A673 (cell line): Measurements from ENCODE around the gene LEFTY2. TPM values are rescaled to one million over a fixed set of nuclear protein-coding genes. Genes with fewer than 3 reads are reported as not detected.

Source experiments
- BruUV-seq: library from RNA; stranded (reverse); fragments of 400-500 nt; replicated peaks from 2 replicates; lab custom pipeline; 2021; lab: Mats Ljungman, UMichigan
- CTCF ChIA-PET: fragments of 300-600 bp; sonication (Branson Sonifier 250); formaldehyde crosslinking; loops from one replicate; lab custom pipeline; 2022; ENCODE audit warnings: antibody characterized with exemption; lab: Charles Lee
- POLR2A ChIA-PET: fragments of 300-600 bp; sonication (Branson Sonifier 250); formaldehyde crosslinking; loops from one replicate; lab custom pipeline; 2022; ENCODE audit warnings: antibody characterized with exemption; ENCODE audit not compliant: low non-redundant PET; lab: Charles Lee
- DNase-seq: peaks from one replicate; pipeline ENCODE4 v3.0.0-alpha.2; 2015; ENCODE audit warnings: low spot score
- H3K27ac ChIP-seq: fragments of 200-600 bp; sonication (generic); 2 replicates; pipeline ENCODE4 v1.5.1; 2016; ENCODE audit warnings: mixed run types, low read depth, mild to moderate bottlenecking, mixed read lengths, antibody characterized with exemption, low read length; ENCODE audit not compliant: poor library complexity, severe bottlenecking
- H3K27me3 ChIP-seq: fragments of 200-600 bp; sonication (generic); replicated peaks from 2 replicates; pipeline ENCODE4 v1.6.1; 2017; ENCODE audit warnings: mixed run types, low read depth, mild to moderate bottlenecking, mixed read lengths, antibody characterized with exemption, low read length; ENCODE audit not compliant: insufficient read depth, poor library complexity
- H3K36me3 ChIP-seq: fragments of 200-600 bp; sonication (generic); 2 replicates; pipeline ENCODE4 v1.6.1; 2016; ENCODE audit warnings: mixed run types, mild to moderate bottlenecking, mixed read lengths, antibody characterized with exemption, low read length; ENCODE audit not compliant: insufficient read depth, poor library complexity, severe bottlenecking
- H3K4me1 ChIP-seq: fragments of 200-600 bp; sonication (generic); 2 replicates; pipeline ENCODE4 v1.6.1; 2017; ENCODE audit warnings: mixed run types, mild to moderate bottlenecking, mixed read lengths, antibody characterized with exemption, low read length; ENCODE audit not compliant: insufficient read depth, poor library complexity, severe bottlenecking
- H3K4me3 ChIP-seq: fragments of 200-600 bp; sonication (generic); 2 replicates; pipeline ENCODE4 v1.5.1; 2016; ENCODE audit warnings: low read depth, mixed run types, mild to moderate bottlenecking, mixed read lengths, low read length; ENCODE audit not compliant: poor library complexity, severe bottlenecking
- H3K9me3 ChIP-seq: fragments of 200-600 bp; sonication (generic); 2 replicates; pipeline ENCODE4 v1.6.1; 2016; ENCODE audit warnings: mixed run types, low read depth, mild to moderate bottlenecking, mixed read lengths, antibody characterized with exemption, low read length; ENCODE audit not compliant: poor library complexity, severe bottlenecking
- CTCF ChIP-seq: fragments of 300-800, 200-600 bp; sonication (generic); conservative IDR thresholded peaks from 2 replicates; pipeline ENCODE4 v1.5.1; 2017; ENCODE audit warnings: low read depth, mild to moderate bottlenecking, antibody characterized with exemption, low read length, moderate library complexity, mixed read lengths
- EZH2 ChIP-seq: fragments of 200-600 bp; sonication (generic); IDR thresholded peaks from 2 replicates; pipeline ENCODE4 v1.6.1; 2017; ENCODE audit warnings: borderline replicate concordance, low read depth, mild to moderate bottlenecking, mixed read lengths, antibody characterized with exemption, low read length; ENCODE audit not compliant: poor library complexity, severe bottlenecking
- intact Hi-C: fragments of 100-400 bp; cut with micrococcal nuclease; formaldehyde crosslinking; loops from one replicate; pipeline ENCODE4 v1.10.0; 2022; ENCODE audit not compliant: unreplicated experiment
- total RNA-seq: library from RNA; stranded (reverse); gene quantifications from 2 replicates; pipeline ENCODE4 v1.2.3, GENCODE V29; 2021

The LEFTY2 gene
- total RNA-seq, 1 experiment from 2014 or later: not detected

GRCh38 chr1:225917536-225917935 lies 23.5 kb downstream of the LEFTY2 start:
- intact Hi-C loops: no loop called here
- peaks cover 34% of the 10 kb centered on the region for H3K36me3 ChIP-seq

GRCh38 chr1:225917101-225917500 lies 23.9 kb downstream of the LEFTY2 start:
- TF ChIP-seq CTCF: no peak
- TF ChIP-seq EZH2: no peak
- Histone ChIP-seq H3K9me3 (no peaks in the 10 kb centered on the region), H3K4me1 (peaks cover 29% of the 10 kb centered on the region), H3K36me3 (peaks cover 34% of the 10 kb centered on the region), H3K27ac (no peak overlapping the region), H3K27me3 (no peaks in the 10 kb centered on the region), H3K4me3 (no peak overlapping the region)
- ChIA-PET CTCF (no interaction called here), POLR2A (no interaction called here)
- intact Hi-C loops: no loop called here
- no TSS peak for BruUV-seq
- DNase-seq: no peak

More at GRCh38 chr1:225917536-225917935, 23.5 kb downstream of the LEFTY2 start:
- Histone ChIP-seq H3K4me1 (peaks cover 33% of the 10 kb centered on the region), H3K4me3 (no peak overlapping the region), H3K27me3 (no peaks in the 10 kb centered on the region), H3K9me3 (no peaks in the 10 kb centered on the region), H3K27ac (no peak overlapping the region)
- POLR2A ChIA-PET: no interaction called here
- CTCF ChIA-PET: no interaction called here
- no TSS peak for BruUV-seq
- DNase-seq: no peak
- TF ChIP-seq CTCF (no peak), EZH2 (no peak)

GRCh38 chr1:225915538-225915991 lies 25.5 kb downstream of the LEFTY2 start:
- H3K4me3 ChIP-seq: no peak overlapping the region
- H3K27me3 ChIP-seq: no peaks in the 10 kb centered on the region
- H3K9me3 ChIP-seq: no peaks in the 10 kb centered on the region
- H3K36me3 ChIP-seq: peaks cover 26% of the 10 kb centered on the region
- no peak for DNase-seq
- ChIA-PET POLR2A (no interaction called here), CTCF (no interaction called here)
- H3K4me1 ChIP-seq: peaks cover 20% of the 10 kb centered on the region
- intact Hi-C loops: no loop called here
- no peak for TF ChIP-seq CTCF
- no peak for TF ChIP-seq EZH2
- H3K27ac ChIP-seq: no peak overlapping the region
- BruUV-seq: no TSS peak
